IMR-90 (cell line): Measurements from ENCODE around the gene IL1RAP. TPM values are rescaled to one million over a fixed set of nuclear protein-coding genes. Genes with fewer than 3 reads are reported as not detected.
A peak's percentile ranks its signal among the peaks of the same experiment; 100 is the strongest.

Experiments used
- ATAC-seq: fragments of 200-7000 bp; cut with Tn5 transposase; 2 replicates; pipeline ENCODE4 v1.9.1; 2020; ENCODE audit warnings: low read depth, mild to moderate bottlenecking, moderate library complexity
- BruUV-seq: library from RNA; stranded (reverse); fragments of 400-500 nt; replicated peaks from 2 replicates; lab custom pipeline; 2021; lab: Mats Ljungman, UMichigan
- CTCF ChIA-PET: fragments of 300-600 bp; formaldehyde crosslinking; extraction: SDS; loops from one replicate; lab custom pipeline; 2021; ENCODE audit warnings: antibody characterized with exemption; lab: Yijun Ruan, JAX
- POLR2A ChIA-PET: fragments of 300-600 bp; sonication (Branson Sonifier 250); formaldehyde crosslinking; loops from one replicate; lab custom pipeline; 2022; ENCODE audit warnings: antibody characterized with exemption; ENCODE audit not compliant: unreplicated experiment; lab: Charles Lee
- DNase-seq: peaks from one replicate; pipeline ENCODE4 v3.0.0; 2013
- H2AFZ ChIP-seq: replicated peaks from 2 replicates; pipeline ENCODE3; 2013; ENCODE audit warnings: low read length, mild to moderate bottlenecking; ENCODE audit not compliant: poor library complexity
- H2AK5ac ChIP-seq: 2 replicates; pipeline ENCODE4 v1.6.1; 2013; ENCODE audit warnings: low read depth, low read length, inconsistent platforms
- H2AK9ac ChIP-seq: replicated peaks from 2 replicates; pipeline ENCODE3; 2013; ENCODE audit warnings: mild to moderate bottlenecking, low read depth, low read length, moderate library complexity; ENCODE audit not compliant: poor library complexity
- H2BK120ac ChIP-seq: 2 replicates; pipeline ENCODE4 v1.6.1; 2013; ENCODE audit warnings: low read depth, low read length, inconsistent platforms
- H2BK15ac ChIP-seq: 3 replicates; pipeline ENCODE4 v1.6.1; 2013; ENCODE audit warnings: low read depth, low read length, inconsistent platforms
- H2BK20ac ChIP-seq: 2 replicates; pipeline ENCODE4 v1.6.1; 2013; ENCODE audit warnings: low read depth, mild to moderate bottlenecking, inconsistent platforms, low read length, moderate library complexity
- H2BK5ac ChIP-seq: 2 replicates; pipeline ENCODE4 v1.6.1; 2013; ENCODE audit warnings: mild to moderate bottlenecking, low read depth, low read length, inconsistent platforms; ENCODE audit not compliant: poor library complexity, severe bottlenecking
- H3K14ac ChIP-seq: replicated peaks from 2 replicates; pipeline ENCODE4 v1.6.1; 2013; ENCODE audit warnings: low read depth, low read length, inconsistent platforms
- H3K18ac ChIP-seq: 2 replicates; pipeline ENCODE4 v1.6.1; 2013; ENCODE audit warnings: low read depth, low read length, control low read depth
- H3K23ac ChIP-seq: 2 replicates; pipeline ENCODE4 v1.6.1; 2013; ENCODE audit warnings: low read depth, low read length, inconsistent platforms
- H3K27ac ChIP-seq: 2 replicates; pipeline ENCODE4 v1.5.1; 2013; ENCODE audit warnings: mild to moderate bottlenecking, control low read depth, low read length; ENCODE audit not compliant: insufficient read depth
- H3K27me3 ChIP-seq: 2 replicates; pipeline ENCODE4 v1.6.1; 2013; ENCODE audit warnings: low read length; ENCODE audit not compliant: control insufficient read depth, insufficient read depth
- H3K36me3 ChIP-seq: 2 replicates; pipeline ENCODE4 v1.6.1; 2013; ENCODE audit warnings: low read length, mixed read lengths; ENCODE audit not compliant: control insufficient read depth, insufficient read depth
- H3K4ac ChIP-seq: 2 replicates; pipeline ENCODE4 v1.6.1; 2013; ENCODE audit warnings: low read depth, low read length, inconsistent platforms
- H3K4me1 ChIP-seq: 2 replicates; pipeline ENCODE4 v1.6.1; 2013; ENCODE audit warnings: low read length, mixed read lengths; ENCODE audit not compliant: control insufficient read depth, insufficient read depth
- H3K4me2 ChIP-seq: 2 replicates; pipeline ENCODE4 v1.6.1; 2013; ENCODE audit warnings: low read depth, mild to moderate bottlenecking, control low read depth, low read length, moderate library complexity
- H3K4me3 ChIP-seq: 2 replicates; pipeline ENCODE4 v1.5.1; 2013; ENCODE audit warnings: low read depth, mild to moderate bottlenecking, control low read depth, low read length, moderate library complexity; ENCODE audit not compliant: insufficient read depth
- H3K56ac ChIP-seq: 2 replicates; pipeline ENCODE4 v1.6.1; 2013; ENCODE audit warnings: low read length, inconsistent platforms; ENCODE audit not compliant: insufficient read depth; ENCODE audit errors: extremely low read depth
- H3K79me1 ChIP-seq, 2 experiments: 2 replicates each; pipeline ENCODE4 v1.6.1; 2013; ENCODE audit warnings: low read length in 2 of 2, inconsistent platforms in 1 of 2, low read depth in 1 of 2
- H3K9ac ChIP-seq: 2 replicates; pipeline ENCODE4 v1.6.1; 2013; ENCODE audit warnings: low read depth, low read length, control low read depth
- H3K9me1 ChIP-seq: 2 replicates; pipeline ENCODE4 v1.6.1; 2013; ENCODE audit warnings: low read length, inconsistent platforms; ENCODE audit not compliant: insufficient read depth
- H3K9me3 ChIP-seq: 2 replicates; pipeline ENCODE4 v1.6.1; 2013; ENCODE audit warnings: low read length; ENCODE audit not compliant: control insufficient read depth, insufficient read depth
- H4K20me1 ChIP-seq: 2 replicates; pipeline ENCODE4 v1.6.1; 2013; ENCODE audit warnings: low read length, inconsistent platforms; ENCODE audit not compliant: insufficient read depth
- H4K5ac ChIP-seq: 2 replicates; pipeline ENCODE4 v1.6.1; 2013; ENCODE audit warnings: mild to moderate bottlenecking, low read depth, low read length, control low read depth
- H4K8ac ChIP-seq, 2 experiments: 2 replicates each; pipeline ENCODE4 v1.6.1; 2013; ENCODE audit warnings: low read depth in 2 of 2, low read length in 2 of 2, control low read depth in 1 of 2, inconsistent platforms in 1 of 2
- H4K91ac ChIP-seq: 2 replicates; pipeline ENCODE4 v1.6.1; 2013; ENCODE audit warnings: low read depth, low read length, inconsistent platforms; ENCODE audit not compliant: insufficient read depth
- CEBPB ChIP-seq: IDR thresholded peaks from 2 replicates; pipeline ENCODE4 v1.6.1; 2012; ENCODE audit warnings: low read depth, low read length, improper control_type of control experiment
- FOS ChIP-seq: fragments of 150-350 bp; IDR thresholded peaks from 2 replicates; pipeline ENCODE4 v1.6.1; 2016; ENCODE audit warnings: low read depth, low read length
- WGBS, 2 experiments: methylation state at CpG; one replicate each; pipeline versions ENCODE4 v1.1.5 to v1.1.7; 2013; ENCODE audit warnings: missing lambda C conversion rate in 2 of 2; ENCODE audit not compliant: insufficient read length in 1 of 2; ENCODE audit errors: extremely low coverage in 2 of 2; 5-methylcytosine and 5-hydroxymethylcytosine counted together
- dilution Hi-C: fragments of 300-500 bp; cut with HindIII; formaldehyde crosslinking; loops from one replicate; pipeline ENCODE4 v1.14.3; 2018; ENCODE audit warnings: low sequenced_read_pairs; ENCODE audit not compliant: unreplicated experiment
- in situ Hi-C: fragments of 300-500 bp; cut with MboI; formaldehyde crosslinking; loops from 3 replicates; pipeline ENCODE4 v1.14.3; 2019; ENCODE audit warnings: low sequenced_read_pairs, inconsistent platforms, mixed read lengths
- intact Hi-C: fragments of 100-400 bp; cut with micrococcal nuclease; formaldehyde crosslinking; loops from 2 replicates; pipeline ENCODE4 v1.10.0; 2022
- polyA plus RNA-seq, 3 experiments: library from polyadenylated mRNA; depleted of rRNA; stranded (reverse); fragments of >200 nt; gene quantifications; 2 replicates each; pipeline ENCODE4 v1.2.3, GENCODE V29; 2012; ENCODE audit warnings: low replicate concordance in 1 of 3
- total RNA-seq: library from RNA; depleted of rRNA; stranded (reverse); fragments of >200 nt; gene quantifications from 2 replicates; pipeline ENCODE4 v1.2.3, GENCODE V29; 2012

Gene IL1RAP
- total and polyA plus RNA-seq, 2 of the 4 experiments (the other 2 are of a cell fraction), result 8.3 to 11.3 TPM

DNA sequence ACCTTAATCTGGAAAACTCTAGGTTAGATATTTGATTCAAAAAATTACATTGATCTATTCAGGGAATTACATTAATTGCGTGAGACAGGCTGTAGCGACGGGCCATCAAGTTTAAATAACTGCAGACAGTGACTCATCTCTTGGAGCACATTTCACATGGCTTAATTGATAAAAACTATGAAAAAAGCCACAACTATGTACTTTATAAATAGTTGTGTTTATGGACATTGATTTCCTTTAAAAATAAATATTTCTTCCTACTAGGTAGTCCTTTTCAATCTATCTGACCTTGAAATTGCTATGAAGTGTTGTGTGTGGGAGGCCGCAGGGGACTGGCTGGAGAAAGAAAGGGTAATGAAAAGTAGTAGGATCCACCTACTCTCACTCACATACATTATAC, 157.8 kb downstream of the IL1RAP start:
- Histone ChIP-seq H2BK5ac (peak overlapping the region; percentile 8), H2AK9ac (no peak overlapping the region), H3K56ac (no peak overlapping the region), H2AFZ (no peak overlapping the region), H3K4me2 (no peak overlapping the region), H3K4me1 (peaks cover 4% of the 10 kb centered on the region; the same call in 1 of the 2 replicates), H4K20me1 (no peaks in the 10 kb centered on the region), H3K9me3 (no peaks in the 10 kb centered on the region), H3K4ac (no peak overlapping the region), H2BK20ac (no peak overlapping the region), H3K27me3 (no peaks in the 10 kb centered on the region), H2BK120ac (no peak overlapping the region), H3K23ac (no peak overlapping the region), H4K91ac (no peak overlapping the region), H3K4me3 (no peak overlapping the region), H3K9me1 (no peaks in the 10 kb centered on the region), H4K5ac (no peak overlapping the region), H3K18ac (no peak overlapping the region), H3K14ac (no peak overlapping the region), H3K79me1 (no peaks in the 10 kb centered on the region), H4K8ac (no peak overlapping the region), H2BK15ac (no peak overlapping the region), H3K27ac (no peak overlapping the region), H3K36me3 (no peaks in the 10 kb centered on the region), H2AK5ac (no peak overlapping the region), H3K9ac (no peak overlapping the region)
- BruUV-seq, result no TSS peak
- dilution Hi-C loops (no loop called here), in situ Hi-C loops (no loop called here), intact Hi-C loops (no loop called here)
- DNase-seq (peak; percentile 51), ATAC-seq (peak; percentile 57)
- ChIA-PET CTCF (interaction anchor here (1.2 kb wide), 1 partner anchor 20 kb away, joined by 3 read pairs; no protein-coding TSS in a partner anchor), POLR2A (no interaction called here)
- TF ChIP-seq CEBPB, result no peak
- peak; percentile 57; the same call in 1 of the 2 replicates for TF ChIP-seq FOS
- no CpG with 5 or more reads among the region's 4 CpGs for WGBS, 2 experiments
